Vagina (tissue), 2 donors: ENCODE measurements around the gene KDELR1. TPM values are rescaled to one million over a fixed set of nuclear protein-coding genes. Genes with fewer than 3 reads are reported as not detected.

ENCODE experiments used
- DNase-seq, 2 donors: peaks; one replicate each; pipeline ENCODE4 v3.0.0-alpha.2; 2017; ENCODE audit errors: extremely low spot score in 2 of 2
- H3K27ac ChIP-seq: fragments of 200-600 bp; sonication (generic); one replicate; pipeline ENCODE4 v1.5.1; 2019
- H3K27me3 ChIP-seq: fragments of 200-600 bp; sonication (generic); one replicate; pipeline ENCODE4 v1.5.1; 2019
- H3K36me3 ChIP-seq, 2 donors: fragments of 200-600 bp; sonication (generic); one replicate each; pipeline ENCODE4 v1.5.1; 2017 to 2019
- H3K4me1 ChIP-seq: fragments of 200-600 bp; sonication (generic); one replicate; pipeline ENCODE4 v1.5.1; 2019
- H3K4me3 ChIP-seq, 2 donors: fragments of 200-600 bp; sonication (generic); 1 replicate in 1 of 2; 2 replicates in 1 of 2; pipeline ENCODE4 v1.5.1; 2016 to 2019
- H3K9me3 ChIP-seq: fragments of 200-600 bp; sonication (generic); one replicate; pipeline ENCODE4 v1.5.1; 2019
- POLR2A ChIP-seq, 2 donors: fragments of 450-650 bp; IDR thresholded peaks; one replicate each; pipeline ENCODE4 v1.6.1; 2017; ENCODE audit warnings: antibody characterized with exemption in 2 of 2, mild to moderate bottlenecking in 2 of 2, moderate library complexity in 2 of 2
- POLR2AphosphoS5 ChIP-seq, 2 donors: sonication (generic); formaldehyde crosslinking; IDR thresholded peaks; one replicate each; pipeline ENCODE4 v1.9.0; 2017; ENCODE audit warnings: antibody characterized with exemption in 2 of 2, mild to moderate bottlenecking in 2 of 2, low read depth in 1 of 2; ENCODE audit not compliant: insufficient read depth in 1 of 2
- intact Hi-C: fragments of 100-400 bp; cut with DNase I; formaldehyde crosslinking; loops from one replicate; pipeline ENCODE4 v1.15.1; 2023
- total RNA-seq: library from RNA; depleted of rRNA; stranded (reverse); fragments of >200 nt; gene quantifications from one replicate; pipeline ENCODE4 v1.2.3, GENCODE V29; 2016
- TF ChIP-seq, protein P1 (sequence below), 3 experiments: fragments of 450-650 bp in 2 of 3; fragments of 200-600 bp in 1 of 3; sonication (generic) in 1 of 3; IDR thresholded peaks; one replicate each; pipeline ENCODE4 v1.5.1; 2017 to 2019; ENCODE audit warnings: antibody characterized with exemption in 3 of 3, mild to moderate bottlenecking in 2 of 3, moderate library complexity in 2 of 3

The KDELR1 gene
- total RNA-seq, 1 donor from 2014 or later, result 90.8 TPM

DNA sequence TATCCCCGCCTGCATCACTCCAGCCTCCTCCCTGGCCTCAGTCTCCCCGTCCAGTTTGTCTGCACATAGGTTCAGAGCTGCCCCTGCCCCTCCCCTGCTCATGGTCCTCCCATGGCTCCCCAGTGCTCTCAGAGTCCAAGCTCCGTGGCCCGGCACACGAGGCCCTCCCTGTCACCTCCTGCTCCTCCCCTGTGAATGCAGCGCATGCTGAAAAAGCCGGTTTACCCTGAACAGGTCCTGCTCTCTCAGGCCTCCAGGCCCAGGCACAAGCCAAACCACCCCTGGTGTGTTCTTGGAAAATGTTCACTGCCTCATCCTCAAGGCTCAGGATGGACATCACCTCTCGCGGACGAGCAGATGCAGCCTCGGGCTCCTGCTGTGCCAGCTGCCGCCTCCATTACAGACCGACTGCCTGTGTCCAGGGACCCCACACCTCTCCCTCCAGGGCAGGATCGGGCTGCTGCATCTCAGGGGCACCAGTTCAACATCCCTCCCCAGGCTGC is 53.0 kb downstream of the KDELR1 start:
- Histone ChIP-seq H3K4me3 (no peak overlapping the region), H3K27ac (no peak overlapping the region), H3K4me1 (peaks cover 6% of the 10 kb centered on the region), H3K9me3 (no peaks in the 10 kb centered on the region), H3K36me3 (no peaks in the 10 kb centered on the region), H3K27me3 (no peaks in the 10 kb centered on the region)
- no peak for DNase-seq
- intact Hi-C loops, result no loop called here
- TF ChIP-seq POLR2AphosphoS5 (IDR thresholded peaks at IDR 0.05; ENCODE audit: insufficient read depth in 1 of 2, low read depth in 1 of 2), result no peak
- no peak for TF ChIP-seq POLR2A (IDR thresholded peaks at IDR 0.05)
- TF ChIP-seq, protein P1, sequence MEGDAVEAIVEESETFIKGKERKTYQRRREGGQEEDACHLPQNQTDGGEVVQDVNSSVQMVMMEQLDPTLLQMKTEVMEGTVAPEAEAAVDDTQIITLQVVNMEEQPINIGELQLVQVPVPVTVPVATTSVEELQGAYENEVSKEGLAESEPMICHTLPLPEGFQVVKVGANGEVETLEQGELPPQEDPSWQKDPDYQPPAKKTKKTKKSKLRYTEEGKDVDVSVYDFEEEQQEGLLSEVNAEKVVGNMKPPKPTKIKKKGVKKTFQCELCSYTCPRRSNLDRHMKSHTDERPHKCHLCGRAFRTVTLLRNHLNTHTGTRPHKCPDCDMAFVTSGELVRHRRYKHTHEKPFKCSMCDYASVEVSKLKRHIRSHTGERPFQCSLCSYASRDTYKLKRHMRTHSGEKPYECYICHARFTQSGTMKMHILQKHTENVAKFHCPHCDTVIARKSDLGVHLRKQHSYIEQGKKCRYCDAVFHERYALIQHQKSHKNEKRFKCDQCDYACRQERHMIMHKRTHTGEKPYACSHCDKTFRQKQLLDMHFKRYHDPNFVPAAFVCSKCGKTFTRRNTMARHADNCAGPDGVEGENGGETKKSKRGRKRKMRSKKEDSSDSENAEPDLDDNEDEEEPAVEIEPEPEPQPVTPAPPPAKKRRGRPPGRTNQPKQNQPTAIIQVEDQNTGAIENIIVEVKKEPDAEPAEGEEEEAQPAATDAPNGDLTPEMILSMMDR (IDR thresholded peaks at IDR 0.05), result no peak

DNA sequence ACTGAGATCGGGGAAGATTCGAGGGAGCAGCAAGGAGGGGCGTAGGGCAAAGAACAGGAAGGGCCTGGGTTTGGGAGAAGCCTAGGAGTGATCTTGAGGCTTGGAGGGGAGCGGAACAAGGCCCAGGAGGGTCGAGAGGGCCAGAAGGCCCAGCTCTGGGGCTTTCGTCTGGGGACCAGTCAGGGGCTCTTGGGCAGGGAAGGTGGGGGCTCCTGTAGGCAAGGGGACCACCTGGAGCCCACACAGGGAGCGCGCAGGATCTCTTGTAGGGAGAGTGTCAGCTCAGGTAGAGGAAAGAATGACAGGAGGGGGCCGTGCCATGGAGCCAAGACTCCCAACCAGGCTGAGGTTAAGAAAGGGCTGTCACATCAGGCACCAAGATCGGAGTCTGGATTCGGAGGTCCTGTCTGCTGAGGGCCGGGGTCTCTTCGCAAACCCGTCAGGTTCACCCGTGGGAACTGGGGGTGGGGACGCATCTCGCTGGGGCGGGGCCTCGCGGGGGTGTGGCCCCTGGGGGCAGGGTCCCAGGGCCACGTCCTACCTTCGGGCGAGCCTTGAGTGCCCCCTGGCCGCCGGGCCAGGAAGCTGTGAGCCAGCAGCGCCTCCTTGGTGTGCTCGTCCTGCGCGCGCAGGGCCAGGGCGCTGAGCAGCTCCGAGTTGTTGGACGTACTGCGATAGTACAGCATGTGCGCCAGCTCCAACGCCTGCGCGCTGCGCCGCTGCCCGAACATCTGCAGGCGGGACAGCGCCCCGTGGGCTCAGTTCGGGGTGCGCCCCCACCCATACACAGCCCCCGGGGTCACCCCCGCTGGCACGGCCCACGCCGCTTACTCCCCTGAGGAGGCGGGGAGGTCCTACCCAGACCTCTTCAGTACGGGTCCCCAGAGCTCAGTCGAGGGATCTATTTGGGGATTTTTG is 57.6 kb downstream of the KDELR1 start:
- H3K9me3 ChIP-seq, result no peaks in the 10 kb centered on the region
- no peak for DNase-seq
- intact Hi-C loops, result loop anchor here (2.0 kb wide), 1 partner anchor 13 kb away; a partner anchor contains a TSS
- H3K27ac ChIP-seq, result peak overlapping the region; percentile 82
- H3K36me3 ChIP-seq, result peaks cover 0 to 7% of the 10 kb centered on the region in 2 donors
- no peaks in the 10 kb centered on the region for H3K27me3 ChIP-seq
- peaks cover 46% of the 10 kb centered on the region for H3K4me1 ChIP-seq
- peak overlapping the region; percentile 38 to 45 for H3K4me3 ChIP-seq
- TF ChIP-seq, protein P1 (IDR thresholded peaks at IDR 0.05), result peak; percentile 50 to 78 (median 61)
- TF ChIP-seq POLR2A (IDR thresholded peaks at IDR 0.05) (no peak), POLR2AphosphoS5 (IDR thresholded peaks at IDR 0.05; ENCODE audit: insufficient read depth in 1 of 2, low read depth in 1 of 2) (peak; percentile 20 to 64)

GRCh38 chr19:48332662-48333466 is 58.5 kb downstream of the KDELR1 start:
- H3K27me3 ChIP-seq, result no peaks in the 10 kb centered on the region
- no peaks in the 10 kb centered on the region for H3K9me3 ChIP-seq
- H3K36me3 ChIP-seq, result peaks cover 0 to 10% of the 10 kb centered on the region in 2 donors
- peak overlapping the region; percentile 82 for H3K27ac ChIP-seq
- H3K4me1 ChIP-seq, result peaks cover 48% of the 10 kb centered on the region
- TF ChIP-seq POLR2AphosphoS5 (IDR thresholded peaks at IDR 0.05; ENCODE audit: insufficient read depth in 1 of 2, low read depth in 1 of 2) (peak; percentile 83 to 94), POLR2A (IDR thresholded peaks at IDR 0.05) (peak in 1 of 2 donors; percentile 38)
- TF ChIP-seq, protein P1 (IDR thresholded peaks at IDR 0.05), result no peak
- intact Hi-C loops, result no loop called here
- peak in 1 of 2 donors; percentile 96 for DNase-seq
- H3K4me3 ChIP-seq, result peak overlapping the region; percentile 38 to 45

Other genes starting within 250 kb of the KDELR1 start
- 10.8 TPM for gene LIG1, start 221.2 kb downstream of the KDELR1 start, total RNA-seq
- gene ZSWIM9, start 220.9 kb downstream of the KDELR1 start, total RNA-seq, result 5.4 TPM
- gene CARD8, start 135.6 kb downstream of the KDELR1 start, total RNA-seq, result 31.9 TPM
- gene ZNF114, start 121.5 kb downstream of the KDELR1 start, total RNA-seq, result not detected
- 55.2 TPM for gene EMP3, start 66.0 kb downstream of the KDELR1 start, total RNA-seq
- gene TMEM143, start 27.6 kb downstream of the KDELR1 start, total RNA-seq, result 3.2 TPM
- not detected for gene SYNGR4, start 27.2 kb downstream of the KDELR1 start, total RNA-seq
- not detected for gene GRIN2D, start 2.1 kb upstream of the KDELR1 start, total RNA-seq
- 20.4 TPM for gene GRWD1, start 54.4 kb upstream of the KDELR1 start, total RNA-seq
- gene KCNJ14, start 64.0 kb upstream of the KDELR1 start, total RNA-seq, result 3.7 TPM
- 87.2 TPM for gene CYTH2, start 77.8 kb upstream of the KDELR1 start, total RNA-seq
- 1.7 TPM for gene LMTK3, start 120.3 kb upstream of the KDELR1 start, total RNA-seq
- 43.0 TPM for gene SULT2B1, start 160.6 kb upstream of the KDELR1 start, total RNA-seq
- 3.9 TPM for gene SPACA4, start 215.2 kb upstream of the KDELR1 start, total RNA-seq
- gene FAM83E, start 223.5 kb upstream of the KDELR1 start, total RNA-seq, result 3.2 TPM
- gene RPL18, start 227.6 kb upstream of the KDELR1 start, total RNA-seq, result 2,346 TPM
- 19.9 TPM for gene SPHK2, start 228.0 kb upstream of the KDELR1 start, total RNA-seq
- 4.9 TPM for gene DBP, start 245.8 kb upstream of the KDELR1 start, total RNA-seq